Dermis blood vessel endothelial cell (primary cell): ENCODE results near the gene VEZT. TPM values are rescaled to one million over a fixed set of nuclear protein-coding genes. Genes with fewer than 3 reads are reported as not detected.
A peak's percentile ranks its signal among the peaks of the same experiment; 100 is the strongest.
"Not testable (repeated sequence)": the region's sequence is repeated elsewhere in the genome, so short reads cannot be mapped to it uniquely, and the experiment has no call there.

Experiments used
- DNase-seq: peaks from one replicate; pipeline ENCODE4 v3.0.0; 2010
- total RNA-seq: library from RNA; depleted of rRNA; stranded (reverse); fragments of >200 nt; gene quantifications from 2 replicates; pipeline ENCODE4 v1.2.3, GENCODE V29; 2014

VEZT gene
- total RNA-seq, 1 donor from 2014 or later: 96.7 TPM

DNA sequence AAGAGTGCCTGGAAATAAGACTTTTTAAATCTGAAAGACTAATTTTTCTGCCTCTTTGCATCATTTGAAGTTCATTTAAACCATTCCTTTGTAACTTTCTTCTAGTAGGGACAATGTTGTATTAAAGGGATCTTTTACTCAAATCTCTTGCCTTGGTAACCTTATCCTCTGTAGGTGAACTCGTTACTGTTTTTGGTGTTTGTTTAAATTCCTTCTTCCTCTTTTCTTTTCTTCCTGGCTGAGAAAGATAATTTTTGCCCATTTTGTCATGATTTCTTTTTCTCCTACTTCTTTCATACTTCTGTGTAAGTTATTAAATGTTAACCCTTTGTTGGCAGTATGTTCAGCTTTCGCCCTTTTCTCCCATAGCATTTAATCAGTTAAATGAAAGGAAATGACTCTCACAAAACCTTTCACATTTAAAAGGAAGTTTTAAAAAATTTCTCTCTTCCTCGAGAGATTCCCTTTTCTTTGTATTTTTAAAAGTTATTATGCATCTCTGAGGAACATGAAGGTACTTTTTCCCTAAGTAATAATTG, 10.3 kb downstream of the VEZT start:
- peak; percentile 19 for DNase-seq

DNA sequence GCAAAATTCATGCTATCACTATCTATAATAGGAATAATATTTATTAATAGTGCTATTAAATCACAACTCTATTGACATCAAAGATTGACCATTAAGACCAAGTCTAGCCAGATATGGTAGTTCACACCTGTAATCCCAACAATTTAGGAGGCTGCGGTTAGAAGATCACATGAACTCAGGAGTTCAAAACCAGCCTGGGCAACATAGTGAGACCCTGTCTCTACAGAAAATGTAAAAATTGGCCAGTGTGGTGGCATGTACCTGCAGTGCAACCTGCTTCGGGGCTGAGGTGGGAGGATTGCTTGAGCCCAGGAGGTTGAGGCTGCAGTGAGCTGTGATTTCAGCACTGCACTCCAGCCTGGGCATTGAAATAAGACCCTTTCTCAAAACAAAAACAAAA, 11.0 kb downstream of the VEZT start:
- no peak for DNase-seq

DNA sequence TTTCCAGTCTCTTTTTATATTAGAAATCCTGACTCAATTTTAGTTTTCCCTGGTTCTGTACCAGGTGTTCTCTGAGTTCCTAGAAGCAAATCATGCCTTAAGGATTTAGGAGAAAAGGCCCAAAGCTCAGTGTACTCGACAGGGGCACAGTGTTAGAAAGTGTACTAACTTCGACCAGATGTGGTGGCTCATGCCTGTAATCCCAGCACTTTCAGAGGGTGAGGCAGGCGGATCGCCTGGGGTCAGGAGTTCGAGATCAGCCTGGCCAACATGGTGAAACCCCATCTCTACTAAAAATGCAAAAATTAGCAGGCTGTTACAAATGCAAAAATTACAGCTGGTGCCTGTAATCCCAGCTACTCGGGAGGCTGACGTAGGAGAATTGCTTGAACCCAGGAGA, 12.0 kb downstream of the VEZT start:
- DNase-seq: no peak

- no peak for DNase-seq
These were observed 12.7 kb downstream of the VEZT start for GRCh38 chr12:95230313-95230712.

- peak; percentile 71 for DNase-seq
These were observed 13.6 kb downstream of the VEZT start for GRCh38 chr12:95231190-95231589.

DNA sequence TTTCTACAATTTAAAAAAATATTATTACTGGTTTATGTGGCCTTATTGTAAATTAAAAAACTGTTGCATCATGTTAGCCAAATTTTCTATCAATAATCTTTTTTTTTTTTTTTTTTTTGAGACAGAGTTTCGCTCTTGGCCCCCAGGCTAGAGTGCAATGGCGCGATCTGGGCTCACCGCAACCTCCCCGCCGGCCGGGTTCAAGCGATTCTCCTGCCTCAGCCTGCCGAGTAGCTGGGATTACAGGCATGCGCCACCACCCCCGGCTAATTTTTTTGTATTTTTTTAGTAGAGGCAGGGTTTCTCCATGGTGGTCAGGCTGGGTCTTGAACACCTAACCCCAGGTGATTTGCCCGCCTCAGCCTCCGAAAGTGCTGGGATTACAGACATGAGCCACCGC, 16.6 kb downstream of the VEZT start:
- DNase-seq: not testable (repeated sequence)

DNA sequence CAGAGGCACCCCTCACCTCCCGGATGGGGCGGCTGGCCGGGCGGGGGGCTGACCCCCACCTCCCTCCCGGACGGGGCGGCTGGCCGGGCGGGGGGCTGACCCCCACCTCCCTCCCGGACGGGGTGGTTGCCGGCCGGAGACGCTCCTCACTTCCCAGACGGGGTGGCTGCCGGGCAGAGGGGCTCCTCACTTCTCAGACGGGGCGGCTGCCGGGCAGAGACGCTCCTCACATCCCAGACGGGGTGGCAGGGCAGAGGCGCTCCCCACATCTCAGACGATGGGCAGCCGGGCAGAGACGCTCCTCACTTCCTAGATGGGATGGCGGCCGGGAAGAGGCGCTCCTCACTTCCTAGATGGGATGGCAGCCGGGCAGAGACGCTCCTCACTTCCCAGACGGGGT, 18.0 kb downstream of the VEZT start:
- DNase-seq: not testable (repeated sequence)

DNA sequence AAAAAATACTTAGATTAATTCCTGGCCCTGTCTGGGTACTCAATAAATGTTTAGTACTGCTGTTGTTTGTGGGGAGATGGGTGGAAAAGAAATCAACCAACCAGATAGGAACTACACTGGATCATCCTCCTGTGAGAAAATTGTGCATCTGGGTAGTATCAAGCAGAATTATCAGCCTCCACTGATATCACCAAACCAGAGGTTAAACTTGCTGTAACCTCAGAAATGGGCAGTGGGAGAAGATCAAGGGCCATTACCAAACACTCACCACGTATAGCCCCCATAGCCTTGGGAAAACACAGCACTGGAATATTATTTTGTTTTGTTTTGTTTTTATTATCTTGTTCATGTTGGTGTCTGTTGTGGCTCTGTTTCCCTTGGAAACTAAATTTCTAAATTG, 19.7 kb downstream of the VEZT start:
- no peak for DNase-seq

GRCh38 chr12:95238150-95238549, 20.5 kb downstream of the VEZT start:
- no peak for DNase-seq

DNA sequence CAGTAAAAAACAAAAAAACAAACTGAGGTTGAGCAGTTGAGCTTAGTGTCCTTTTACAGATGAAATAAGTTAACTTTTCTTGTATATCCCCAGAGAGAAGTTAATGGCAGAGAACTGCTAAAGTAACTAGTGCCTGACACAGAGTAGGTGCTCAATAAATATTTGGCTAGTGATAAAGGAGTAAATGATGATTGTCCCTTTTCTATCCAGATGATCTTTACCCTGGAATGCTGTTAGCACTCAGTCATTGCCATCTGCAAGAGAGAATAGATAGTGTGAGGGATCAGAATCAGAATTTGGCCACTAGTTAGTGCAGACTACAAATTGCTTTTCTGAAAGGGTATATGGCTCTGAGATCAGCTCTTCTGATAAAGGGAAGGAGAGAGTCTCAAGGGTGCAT, 21.6 kb downstream of the VEZT start:
- no peak for DNase-seq

- DNase-seq: not testable (repeated sequence)
These were observed 22.2 kb downstream of the VEZT start for GRCh38 chr12:95239835-95240234.

DNA sequence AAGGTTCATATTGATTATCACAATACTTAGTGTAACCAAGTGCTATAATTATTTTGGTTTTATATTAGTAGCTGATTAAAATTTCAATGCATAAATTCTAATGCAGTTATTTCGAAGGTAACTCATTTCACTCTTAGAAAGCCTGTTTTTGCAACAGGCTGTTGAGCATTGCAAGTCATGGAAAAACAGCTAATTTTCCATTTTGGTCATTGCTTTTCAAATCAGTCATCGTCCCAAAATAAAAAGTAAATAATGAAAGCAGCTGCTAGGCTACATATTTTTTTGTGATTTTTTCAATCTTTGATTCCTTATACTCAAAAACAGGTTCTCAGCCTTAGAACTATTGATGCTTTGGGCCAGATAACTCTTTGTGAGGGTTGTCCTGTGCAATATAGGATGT, 22.9 kb downstream of the VEZT start:
- DNase-seq: no peak

GRCh38 chr12:95241138-95241537, 23.5 kb downstream of the VEZT start:
- not testable (repeated sequence) for DNase-seq

DNA sequence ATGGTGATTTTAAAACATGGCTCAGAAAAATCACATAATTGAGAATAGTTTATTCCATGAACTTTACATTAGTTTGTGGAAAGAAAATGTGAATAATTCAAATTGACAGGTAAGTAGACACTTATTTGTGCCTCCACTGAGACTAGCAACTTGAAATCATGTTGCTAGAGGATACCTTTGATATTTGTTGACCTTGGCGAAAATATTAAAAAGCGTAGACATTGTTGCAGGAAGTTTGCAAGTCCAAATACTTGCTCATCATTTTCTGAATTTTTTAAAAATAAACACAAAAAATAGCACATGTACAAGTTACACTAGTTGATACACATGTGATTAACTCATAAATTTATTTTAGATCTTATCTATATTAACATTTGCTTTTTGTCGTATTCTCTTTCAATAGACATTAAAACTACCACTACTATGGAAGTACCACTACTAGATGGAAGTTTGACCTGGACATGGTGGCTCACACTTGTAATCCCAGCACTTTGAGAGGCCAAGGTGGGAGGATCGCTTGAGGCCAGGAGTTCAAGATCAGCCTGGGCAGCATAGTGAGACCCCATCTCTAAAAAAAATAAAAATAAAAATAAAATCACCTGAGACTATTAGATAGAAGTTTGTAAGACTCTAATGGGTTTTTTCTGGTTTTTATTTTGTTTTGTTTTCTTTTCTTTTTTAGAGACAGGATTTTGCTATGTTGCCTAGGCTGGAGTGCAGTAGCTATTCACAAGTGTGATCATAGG, 24.3 kb downstream of the VEZT start:
- DNase-seq: no peak

DNA sequence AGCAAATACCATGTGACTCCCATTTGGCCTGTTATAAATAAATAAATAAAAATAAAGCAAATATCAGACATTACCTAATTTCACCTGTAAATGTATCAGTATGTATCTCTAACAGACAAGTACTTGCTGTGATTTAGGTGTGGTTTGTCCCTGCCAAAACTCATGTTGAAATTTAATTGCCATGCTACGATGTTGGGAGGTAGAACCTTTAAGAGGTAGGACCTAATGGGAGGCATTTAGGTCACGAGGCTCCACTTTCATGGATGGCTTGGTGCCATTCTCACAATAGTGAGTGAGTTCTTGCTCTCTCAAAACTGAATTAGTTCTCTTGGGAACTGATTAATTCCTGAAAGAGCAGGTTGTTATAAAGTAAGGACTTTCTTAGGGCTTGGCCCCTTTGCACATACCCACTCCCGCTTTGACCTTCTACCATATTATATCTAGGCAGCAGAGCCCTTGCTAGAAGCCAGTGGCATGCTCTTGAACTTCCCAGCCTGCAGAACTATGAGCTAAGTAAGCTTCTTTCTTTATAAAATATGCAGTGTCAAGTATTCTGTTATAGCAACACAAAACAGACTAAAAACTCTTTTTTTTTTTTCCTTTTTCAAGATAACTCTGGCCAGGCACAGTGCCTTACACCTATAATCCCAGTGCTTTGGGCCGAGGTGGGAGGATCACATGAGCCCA, 26.0 kb downstream of the VEZT start:
- DNase-seq: no peak

- DNase-seq: no peak
These were observed 26.7 kb downstream of the VEZT start for GRCh38 chr12:95244350-95244749.

DNA sequence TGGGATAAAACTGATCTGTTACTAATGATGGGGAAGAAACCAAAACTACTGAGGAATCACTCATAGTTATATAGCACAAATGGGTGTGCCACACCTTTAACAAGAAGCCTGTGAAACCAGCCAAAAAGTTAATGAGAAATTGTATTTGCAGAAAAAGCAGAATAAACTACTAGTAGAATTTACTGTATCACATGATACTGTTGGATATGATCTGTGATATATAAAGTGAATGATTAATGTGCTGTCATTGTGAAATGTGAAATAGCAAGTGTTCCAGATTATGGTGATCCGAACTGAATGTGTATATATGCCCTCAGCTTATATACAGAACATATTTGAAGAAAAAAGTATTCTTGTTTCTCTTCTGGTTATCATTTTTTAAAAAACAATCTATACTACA, 30.5 kb downstream of the VEZT start:
- DNase-seq: no peak

- no peak for DNase-seq
These were observed 31.2 kb downstream of the VEZT start for GRCh38 chr12:95248604-95249360.

DNA sequence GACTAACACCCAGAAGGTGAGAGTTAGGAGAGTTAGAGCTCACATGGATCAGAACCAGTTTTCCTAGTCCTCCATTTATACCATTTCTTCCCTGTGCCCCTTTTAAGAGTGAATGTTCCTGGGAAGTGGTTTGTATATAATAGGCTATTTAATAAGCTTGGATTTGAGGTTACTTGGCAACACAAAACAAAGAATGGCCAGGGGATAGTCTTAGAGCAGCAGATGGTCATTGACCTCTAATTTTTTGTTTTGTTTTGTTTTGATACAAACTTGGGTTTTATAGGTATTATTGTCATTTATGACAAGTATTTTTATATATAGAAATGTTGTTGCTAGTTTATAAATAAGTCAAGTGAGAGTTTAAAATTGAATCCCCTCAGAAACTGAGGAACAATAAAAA, 35.8 kb downstream of the VEZT start:
- DNase-seq: peak; percentile 62

- DNase-seq: no peak
These were observed 39.9 kb downstream of the VEZT start for GRCh38 chr12:95257541-95257940.

DNA sequence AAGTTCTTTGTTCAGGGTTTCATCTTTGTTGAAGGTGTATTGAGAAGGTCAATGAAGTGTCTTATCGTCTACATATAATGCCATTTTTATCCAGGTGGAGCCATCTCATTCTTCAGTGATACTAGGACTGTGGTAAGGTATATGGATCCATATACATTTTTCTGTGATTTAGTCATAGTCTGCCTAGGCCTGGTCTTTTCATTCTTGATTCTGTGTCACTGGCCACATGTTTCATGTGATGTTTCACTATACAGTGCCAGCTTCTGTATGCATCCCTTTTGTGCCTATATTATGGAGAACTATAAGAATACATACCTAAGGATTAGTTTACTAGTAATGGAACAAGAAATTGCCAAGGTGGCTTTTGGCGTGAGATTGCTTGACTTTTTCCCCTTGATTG, 40.5 kb downstream of the VEZT start:
- DNase-seq: no peak

- DNase-seq: peak; percentile 34
These were observed 41.2 kb downstream of the VEZT start for GRCh38 chr12:95258803-95259202.

GRCh38 chr12:95259368-95259767, 41.8 kb downstream of the VEZT start:
- DNase-seq: peak; percentile 54
